T-helper 1 cell treated with Interleukin-12 subunit alpha and Interleukin-12 subunit beta and Interleukin-4 antibody, amounts not matched to agents 30 μg/mL and 1 μg/mL, for 36 hours (primary cell): ENCODE results near the gene CYRIA.

Experiments used
- H3K27ac Mint-ChIP-seq: one replicate; pipeline ENCODE4 v1.8.0; 2021; ENCODE audit warnings: mild to moderate bottlenecking, mixed read lengths
- H3K27me3 Mint-ChIP-seq: one replicate; pipeline ENCODE4 v1.8.0; 2021; ENCODE audit warnings: low read depth, mixed read lengths
- H3K36me3 Mint-ChIP-seq: one replicate; pipeline ENCODE4 v1.8.0; 2021; ENCODE audit warnings: low read depth, mixed read lengths
- H3K4me1 Mint-ChIP-seq: one replicate; pipeline ENCODE4 v1.8.0; 2021; ENCODE audit warnings: low read depth, mixed read lengths
- H3K4me3 Mint-ChIP-seq: one replicate; pipeline ENCODE4 v1.8.0; 2021; ENCODE audit warnings: mild to moderate bottlenecking, moderate library complexity, mixed read lengths
- H3K9me3 Mint-ChIP-seq: one replicate; pipeline ENCODE4 v1.8.0; 2021; ENCODE audit warnings: mixed read lengths

Gene CYRIA

GRCh38 chr2:16650287-16651249 lies 15.1 kb downstream of the CYRIA start:
- Mint-ChIP-seq H3K36me3 (no peaks in the 10 kb centered on the region), H3K4me3 (no peak overlapping the region), H3K9me3 (no peaks in the 10 kb centered on the region), H3K27ac (no peak overlapping the region), H3K4me1 (peaks cover 3% of the 10 kb centered on the region), H3K27me3 (no peaks in the 10 kb centered on the region)

DNA sequence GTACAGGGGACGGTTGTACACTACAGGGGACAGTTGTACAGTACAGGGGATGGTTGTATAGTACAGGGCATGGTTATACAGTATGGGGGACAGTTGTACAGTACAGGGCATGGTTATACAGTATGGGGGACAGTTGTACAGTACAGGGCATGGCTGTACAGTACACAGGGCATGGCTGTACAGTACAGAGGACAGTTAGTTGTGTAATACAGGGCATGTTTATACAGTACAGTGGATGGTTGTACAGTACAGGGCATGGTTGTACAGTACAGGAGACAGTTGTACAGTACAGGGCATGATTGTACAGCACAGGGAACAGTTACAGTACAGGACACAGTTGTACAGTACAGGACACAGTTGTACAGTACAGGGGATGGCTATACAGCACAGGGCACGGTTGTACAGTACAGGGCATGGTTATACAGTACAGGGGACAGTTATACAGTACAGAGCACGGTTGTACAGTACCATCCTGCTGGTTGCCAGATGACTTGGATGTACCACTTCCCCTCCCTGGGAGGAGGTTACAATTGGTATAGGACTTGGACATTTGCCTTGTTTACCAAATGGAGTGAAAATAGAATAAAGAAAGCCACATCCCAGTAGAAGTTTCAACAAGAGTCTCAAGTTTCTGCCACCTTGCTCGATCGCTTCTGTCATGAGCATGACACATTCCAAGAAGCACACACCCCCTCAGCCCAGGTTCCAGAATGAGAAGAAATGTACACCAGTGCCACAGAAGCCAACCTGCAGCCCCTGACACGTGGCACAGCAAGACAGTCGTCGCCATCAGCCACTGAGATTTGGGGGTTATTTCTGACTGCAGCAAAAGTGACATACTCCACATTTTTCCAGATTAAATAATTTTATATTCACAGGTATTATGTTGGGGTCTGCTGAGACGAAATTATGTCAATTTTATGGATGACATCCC lies 16.0 kb downstream of the CYRIA start:
- no peaks in the 10 kb centered on the region for H3K36me3 Mint-ChIP-seq
- no peak overlapping the region for H3K27ac Mint-ChIP-seq
- H3K27me3 Mint-ChIP-seq, result no peaks in the 10 kb centered on the region
- no peak overlapping the region for H3K4me3 Mint-ChIP-seq
- peaks cover 3% of the 10 kb centered on the region for H3K4me1 Mint-ChIP-seq
- H3K9me3 Mint-ChIP-seq, result no peaks in the 10 kb centered on the region

DNA sequence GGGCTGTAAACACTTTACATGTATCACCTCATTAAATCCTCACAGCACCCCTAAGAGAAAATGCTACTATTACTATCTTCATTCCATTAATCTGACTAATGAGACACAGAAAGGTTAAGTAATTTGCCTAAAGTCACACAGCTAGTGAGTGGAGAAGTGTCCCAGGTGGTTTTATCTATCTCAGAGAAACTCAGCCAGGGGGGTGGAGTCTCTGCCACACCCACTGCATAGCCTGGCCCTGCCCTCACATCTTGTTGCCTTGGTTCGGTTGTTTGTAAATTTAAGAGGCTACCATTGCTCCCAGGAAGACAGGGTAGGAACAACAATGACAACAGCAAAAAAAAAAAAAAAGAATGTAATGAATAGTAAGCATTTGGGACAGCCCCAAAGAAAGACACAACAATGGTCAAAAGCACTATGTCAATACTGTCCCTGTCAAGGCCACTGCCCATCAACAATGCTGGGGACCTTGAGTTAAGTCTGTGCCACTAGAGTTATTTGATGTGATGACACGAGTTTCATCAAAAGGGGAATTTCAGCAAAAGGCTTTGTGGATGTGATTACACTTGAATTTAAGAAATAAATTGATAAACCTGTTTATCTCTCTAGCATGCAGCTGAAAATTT lies 17.5 kb downstream of the CYRIA start:
- Mint-ChIP-seq H3K4me1 (peaks cover 3% of the 10 kb centered on the region), H3K27ac (no peak overlapping the region), H3K27me3 (no peaks in the 10 kb centered on the region), H3K9me3 (no peaks in the 10 kb centered on the region), H3K4me3 (no peak overlapping the region), H3K36me3 (no peaks in the 10 kb centered on the region)

DNA sequence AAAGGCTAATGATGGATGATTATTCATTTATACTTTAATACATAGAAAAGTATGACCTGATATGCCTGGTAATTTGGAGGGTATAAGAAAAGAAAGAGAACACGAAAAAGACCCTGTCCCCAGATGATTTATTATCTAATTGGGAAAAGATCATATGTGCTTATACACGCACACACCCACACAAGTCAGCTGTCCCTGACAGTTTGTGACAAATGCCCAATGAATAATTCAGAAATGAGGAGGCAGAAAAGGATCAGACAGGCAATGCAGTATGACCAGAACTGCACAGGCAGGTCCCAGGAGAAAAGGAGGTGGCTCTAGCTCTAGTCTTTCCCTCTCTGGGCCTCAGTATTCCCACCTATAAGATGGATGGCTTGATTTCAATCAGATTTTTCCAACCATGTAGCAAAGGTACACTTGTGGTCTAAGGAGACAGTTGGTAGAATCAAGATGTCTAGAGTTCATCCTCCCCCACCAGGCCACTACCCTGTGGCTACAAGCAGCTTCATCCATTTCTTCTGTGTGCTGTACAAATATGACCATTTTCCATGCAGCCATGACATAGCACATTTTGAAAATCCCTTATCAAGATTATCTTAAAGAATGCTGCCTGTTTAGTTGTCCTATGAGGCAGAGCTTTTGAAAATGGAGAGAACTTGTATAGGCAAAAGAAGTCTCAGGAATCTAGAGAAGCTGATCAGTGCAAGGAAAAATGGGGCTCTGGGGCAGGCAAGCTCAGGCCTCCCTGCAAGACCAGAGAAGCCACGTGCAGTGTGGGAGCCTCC lies 19.7 kb downstream of the CYRIA start:
- Mint-ChIP-seq H3K36me3 (no peaks in the 10 kb centered on the region), H3K4me1 (peaks cover 3% of the 10 kb centered on the region), H3K9me3 (no peaks in the 10 kb centered on the region), H3K27ac (no peak overlapping the region), H3K27me3 (no peaks in the 10 kb centered on the region), H3K4me3 (no peak overlapping the region)

DNA sequence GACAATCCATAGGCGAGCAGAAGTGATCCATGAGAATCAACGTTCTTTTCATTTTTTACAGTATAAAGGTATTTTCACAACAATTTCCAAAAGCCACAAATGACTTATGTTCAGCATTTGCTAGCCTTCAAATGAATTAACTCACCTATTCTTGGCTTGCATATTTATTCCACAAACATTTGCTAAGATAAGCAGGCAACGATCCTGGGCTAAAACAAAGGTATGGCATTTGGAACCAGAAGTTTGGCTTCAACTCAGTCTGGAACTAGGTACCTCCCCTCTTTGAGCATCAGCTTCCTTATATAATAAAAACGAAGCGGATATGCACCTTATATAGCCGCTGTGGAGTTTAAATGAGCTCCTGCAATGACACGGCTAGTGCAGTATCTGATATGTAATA lies 20.5 kb downstream of the CYRIA start:
- H3K9me3 Mint-ChIP-seq, result no peaks in the 10 kb centered on the region
- no peak overlapping the region for H3K27ac Mint-ChIP-seq
- H3K4me1 Mint-ChIP-seq, result no peaks in the 10 kb centered on the region
- no peak overlapping the region for H3K4me3 Mint-ChIP-seq
- H3K36me3 Mint-ChIP-seq, result no peaks in the 10 kb centered on the region
- H3K27me3 Mint-ChIP-seq, result no peaks in the 10 kb centered on the region

DNA sequence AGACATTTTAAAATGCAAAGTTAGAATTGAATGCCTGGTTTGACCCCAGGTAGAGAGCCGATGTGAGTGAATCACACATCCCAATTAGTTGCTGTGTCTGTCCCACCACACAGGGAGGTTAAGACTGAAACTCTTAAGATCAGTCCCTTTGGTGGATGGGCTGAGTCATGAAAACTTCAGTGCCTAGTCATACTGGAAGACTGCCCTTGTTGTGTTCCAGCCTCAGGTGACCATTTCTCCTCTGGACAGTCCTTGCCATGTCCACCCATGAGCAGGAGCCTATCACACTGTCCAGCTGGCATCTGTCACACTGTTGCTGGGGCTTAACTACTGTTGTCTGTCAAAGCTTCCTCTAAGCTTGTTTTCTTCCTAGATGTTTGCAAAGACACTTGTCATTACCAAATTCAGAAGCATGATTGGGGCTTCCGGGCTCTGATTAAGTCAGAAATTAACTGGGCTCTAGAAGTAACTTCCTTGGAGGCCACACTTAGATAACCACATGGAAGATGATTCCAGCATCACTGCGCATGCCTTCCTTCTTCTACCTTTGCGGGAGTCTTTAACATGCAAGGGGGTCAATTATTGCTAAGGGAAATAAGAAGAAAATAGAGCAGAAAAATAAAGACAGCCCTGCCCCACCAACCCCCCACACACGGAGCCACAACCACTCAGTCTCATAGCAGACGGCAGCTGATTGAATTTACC lies 21.3 kb downstream of the CYRIA start:
- Mint-ChIP-seq H3K27ac (no peak overlapping the region), H3K4me3 (no peak overlapping the region), H3K36me3 (no peaks in the 10 kb centered on the region), H3K4me1 (peaks cover 1% of the 10 kb centered on the region), H3K27me3 (no peaks in the 10 kb centered on the region), H3K9me3 (no peaks in the 10 kb centered on the region)

DNA sequence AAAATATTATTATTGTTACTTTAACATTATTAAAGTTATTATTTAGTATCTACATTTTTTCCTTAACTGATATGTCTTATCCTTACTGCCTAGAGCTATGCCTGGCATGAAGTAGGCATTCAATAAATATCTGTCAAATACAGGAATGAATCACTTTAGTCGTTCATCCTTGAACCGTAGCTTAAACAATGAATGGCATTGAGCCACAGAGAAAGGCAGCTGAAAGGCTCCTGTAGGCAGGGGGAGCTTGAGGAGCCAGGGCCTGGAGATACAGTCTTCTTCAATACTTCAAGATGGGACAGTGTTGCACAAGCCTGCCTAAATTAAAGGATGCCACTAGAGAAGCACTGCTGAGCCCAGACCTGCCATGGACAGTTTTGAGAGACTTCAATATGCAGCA lies 22.5 kb downstream of the CYRIA start:
- Mint-ChIP-seq H3K27me3 (no peaks in the 10 kb centered on the region), H3K4me3 (no peak overlapping the region), H3K36me3 (no peaks in the 10 kb centered on the region), H3K9me3 (no peaks in the 10 kb centered on the region), H3K4me1 (peaks cover 12% of the 10 kb centered on the region), H3K27ac (no peak overlapping the region)

DNA sequence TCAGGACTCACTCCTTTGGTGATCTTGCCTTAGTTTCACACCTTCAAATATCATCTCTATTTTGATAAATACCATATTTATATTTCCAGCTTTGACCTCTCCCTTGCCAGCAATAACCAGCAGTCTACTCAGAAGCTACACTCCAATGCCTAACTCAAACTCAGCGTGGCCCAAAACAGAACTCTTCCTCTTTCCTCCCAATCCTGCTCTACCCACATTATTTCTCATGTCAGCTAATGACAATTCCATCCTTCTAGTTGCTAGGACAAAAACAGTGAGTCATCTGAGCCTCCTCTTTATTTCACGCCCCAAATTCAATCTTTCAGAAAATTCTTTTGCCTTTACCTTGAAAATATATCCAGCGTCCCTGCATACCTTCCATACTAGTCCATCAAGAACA lies 23.5 kb downstream of the CYRIA start:
- Mint-ChIP-seq H3K27ac (no peak overlapping the region), H3K9me3 (peaks cover 10% of the 10 kb centered on the region), H3K27me3 (no peaks in the 10 kb centered on the region), H3K4me1 (peaks cover 18% of the 10 kb centered on the region), H3K36me3 (peaks cover 6% of the 10 kb centered on the region), H3K4me3 (no peak overlapping the region)

DNA sequence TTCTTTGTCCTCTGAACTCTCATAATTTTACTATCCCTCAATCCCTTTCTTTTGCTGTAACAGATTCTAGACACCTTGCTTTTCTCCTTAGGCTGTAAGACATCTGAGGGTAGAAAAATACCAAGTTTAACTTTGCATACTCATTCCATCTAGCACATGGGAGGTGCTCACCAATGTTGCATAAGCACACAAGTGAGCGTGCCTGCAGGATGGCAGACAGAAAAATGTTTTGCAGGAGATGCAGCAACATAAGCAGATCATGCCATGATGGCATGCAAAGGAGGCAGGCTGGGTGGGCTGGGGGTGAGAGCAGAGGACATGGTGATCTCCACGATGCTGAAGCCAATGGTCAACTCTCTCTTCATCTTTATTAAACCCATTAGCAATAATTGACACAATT lies 24.1 kb downstream of the CYRIA start:
- peaks cover 10% of the 10 kb centered on the region for H3K9me3 Mint-ChIP-seq
- no peaks in the 10 kb centered on the region for H3K27me3 Mint-ChIP-seq
- H3K36me3 Mint-ChIP-seq, result peaks cover 6% of the 10 kb centered on the region
- H3K27ac Mint-ChIP-seq, result no peak overlapping the region
- peaks cover 18% of the 10 kb centered on the region for H3K4me1 Mint-ChIP-seq
- no peak overlapping the region for H3K4me3 Mint-ChIP-seq

DNA sequence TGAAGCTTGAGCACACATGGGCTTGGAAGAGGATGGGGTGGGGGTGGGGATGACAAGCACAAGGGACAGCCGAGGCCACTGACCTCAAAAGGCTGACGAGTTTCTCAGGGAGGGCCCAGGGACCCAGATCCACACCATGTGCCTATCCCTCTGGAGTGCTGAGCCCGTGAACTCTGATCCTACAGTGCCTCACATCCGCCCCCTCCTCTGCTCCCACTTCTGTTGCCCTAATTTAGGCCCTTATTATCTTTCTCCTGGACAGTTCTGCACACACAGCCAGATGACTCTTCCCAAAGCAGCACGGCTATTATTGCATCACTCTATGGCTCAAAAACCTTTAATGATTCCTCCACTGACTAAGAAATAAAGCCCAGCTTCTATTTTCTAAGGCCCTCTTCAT lies 24.8 kb downstream of the CYRIA start:
- Mint-ChIP-seq H3K36me3 (peaks cover 6% of the 10 kb centered on the region), H3K4me3 (no peak overlapping the region), H3K4me1 (peaks cover 20% of the 10 kb centered on the region), H3K9me3 (peaks cover 10% of the 10 kb centered on the region), H3K27me3 (no peaks in the 10 kb centered on the region), H3K27ac (no peak overlapping the region)

DNA sequence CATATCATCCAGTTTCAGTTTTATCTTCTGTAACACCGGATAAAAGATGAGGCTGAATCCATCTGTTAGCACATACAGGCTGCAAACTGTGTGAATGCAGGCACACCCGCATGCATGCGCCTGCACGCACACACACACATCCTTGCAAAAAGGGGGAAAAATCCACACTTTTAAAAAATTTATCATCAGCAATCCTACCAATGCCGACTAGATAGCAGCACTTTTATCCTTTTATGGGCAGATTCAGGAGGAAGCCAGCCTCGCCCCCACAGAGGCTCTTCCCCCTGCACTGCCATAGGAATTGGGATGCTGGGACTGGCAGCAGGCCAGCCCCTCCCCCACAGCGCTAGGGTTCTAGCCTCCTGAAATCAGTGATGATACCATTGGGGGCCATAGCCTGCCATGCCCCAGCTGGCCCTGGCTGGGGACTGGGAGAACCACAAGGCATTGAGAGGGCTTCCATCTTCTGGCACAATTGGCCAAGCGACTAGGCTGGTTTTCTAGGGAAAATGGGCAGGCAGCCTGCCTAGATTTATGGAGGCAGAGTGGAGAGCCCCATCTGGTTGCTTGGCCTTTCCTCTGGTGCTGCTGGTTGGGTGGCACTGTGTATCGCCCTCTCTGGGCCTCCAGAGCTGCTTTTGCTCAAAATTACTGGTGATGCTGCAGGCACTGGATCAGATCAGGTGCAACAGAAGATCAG lies 25.5 kb downstream of the CYRIA start:
- peaks cover 6% of the 10 kb centered on the region for H3K36me3 Mint-ChIP-seq
- peaks cover 10% of the 10 kb centered on the region for H3K9me3 Mint-ChIP-seq
- H3K4me3 Mint-ChIP-seq, result no peak overlapping the region
- no peak overlapping the region for H3K27ac Mint-ChIP-seq
- H3K4me1 Mint-ChIP-seq, result peaks cover 23% of the 10 kb centered on the region
- no peaks in the 10 kb centered on the region for H3K27me3 Mint-ChIP-seq

DNA sequence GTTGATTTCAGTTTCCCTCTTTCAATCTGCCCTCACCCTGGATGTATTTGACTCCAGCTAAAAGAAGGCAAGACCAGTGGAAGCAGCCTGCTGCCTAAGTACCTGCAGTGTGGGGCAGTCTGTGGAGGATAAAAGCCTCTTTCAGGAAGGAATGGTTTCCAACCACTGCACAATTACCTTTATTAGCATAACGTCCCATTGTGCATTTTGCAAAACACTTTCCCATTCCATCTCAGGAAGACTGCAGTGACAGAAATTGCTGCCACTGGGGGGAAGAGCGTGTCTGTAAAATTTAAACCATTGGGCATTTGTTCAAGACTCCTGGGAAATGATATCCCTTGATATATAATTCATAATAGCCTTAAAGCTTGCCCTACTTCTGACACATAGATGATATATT lies 26.2 kb downstream of the CYRIA start:
- H3K27ac Mint-ChIP-seq, result no peak overlapping the region
- H3K4me1 Mint-ChIP-seq, result peaks cover 23% of the 10 kb centered on the region
- peaks cover 10% of the 10 kb centered on the region for H3K9me3 Mint-ChIP-seq
- peaks cover 2% of the 10 kb centered on the region for H3K27me3 Mint-ChIP-seq
- no peak overlapping the region for H3K4me3 Mint-ChIP-seq
- peaks cover 6% of the 10 kb centered on the region for H3K36me3 Mint-ChIP-seq

GRCh38 chr2:16638946-16639345 lies 26.7 kb downstream of the CYRIA start:
- Mint-ChIP-seq H3K4me1 (peaks cover 23% of the 10 kb centered on the region), H3K27me3 (peaks cover 5% of the 10 kb centered on the region), H3K27ac (no peak overlapping the region), H3K9me3 (peaks cover 10% of the 10 kb centered on the region), H3K36me3 (peaks cover 6% of the 10 kb centered on the region), H3K4me3 (no peak overlapping the region)
